ENCODE data around the gene MIPEP.

The MIPEP gene

GRCh38 chr13:23804166-23804565 is 85.0 kb downstream of the MIPEP start:
- DNase-seq = no peak

GRCh38 chr13:23801141-23801540 is 88.1 kb downstream of the MIPEP start:
- no peak for DNase-seq

- no peak for DNase-seq
Measured at GRCh38 chr13:23799945-23800344, 89.3 kb downstream of the MIPEP start.

GRCh38 chr13:23797276-23797903 is 91.8 kb downstream of the MIPEP start:
- no peak for DNase-seq

- DNase-seq = no peak
Measured at GRCh38 chr13:23796551-23796950, 92.6 kb downstream of the MIPEP start.

GRCh38 chr13:23794267-23795161 is 94.7 kb downstream of the MIPEP start:
- DNase-seq = no peak

GRCh38 chr13:23793711-23794110 is 95.5 kb downstream of the MIPEP start:
- no peak for DNase-seq

- no peak for DNase-seq
Measured at GRCh38 chr13:23792680-23793079, 96.5 kb downstream of the MIPEP start.

- DNase-seq = no peak
Measured at GRCh38 chr13:23790577-23791170, 98.5 kb downstream of the MIPEP start.

GRCh38 chr13:23789576-23790346 is 99.4 kb downstream of the MIPEP start:
- no peak for DNase-seq

- DNase-seq = no peak
Measured at GRCh38 chr13:23788459-23788858, 100.7 kb downstream of the MIPEP start.

- no peak for DNase-seq
Measured at GRCh38 chr13:23787464-23787863, 101.7 kb downstream of the MIPEP start.

GRCh38 chr13:23786607-23787006 is 102.6 kb downstream of the MIPEP start:
- DNase-seq = no peak

- DNase-seq = no peak
Measured at GRCh38 chr13:23778879-23779278, 110.3 kb downstream of the MIPEP start.

GRCh38 chr13:23778002-23778652 is 111.1 kb downstream of the MIPEP start:
- no peak for DNase-seq

- DNase-seq = no peak
Measured at GRCh38 chr13:23777575-23777870, 111.7 kb downstream of the MIPEP start.

GRCh38 chr13:23776698-23777574 is 112.3 kb downstream of the MIPEP start:
- no peak for DNase-seq

GRCh38 chr13:23772717-23773116 is 116.5 kb downstream of the MIPEP start:
- no peak for DNase-seq

- no peak for DNase-seq
Measured at GRCh38 chr13:23771956-23772355, 117.2 kb downstream of the MIPEP start.

GRCh38 chr13:23771552-23771951 is 117.6 kb downstream of the MIPEP start:
- DNase-seq = no peak

GRCh38 chr13:23770973-23771372 is 118.2 kb downstream of the MIPEP start:
- DNase-seq = no peak

GRCh38 chr13:23770428-23770827 is 118.8 kb downstream of the MIPEP start:
- no peak for DNase-seq

All from activated naive CD4-positive, alpha-beta T cell treated with anti-CD3 and anti-CD28 coated beads, Interleukin-2, amount 50 U/mL, for 16 hours (primary cell).